SH-SY5Y (cell line): Measurements from ENCODE around the gene MTHFD2.

Experiments used
- GATA2 ChIP-seq: IDR thresholded peaks from 2 replicates; pipeline ENCODE4 v1.6.1; 2011; ENCODE audit warnings: mild to moderate bottlenecking, low read depth, low read length
- GATA3 ChIP-seq: IDR thresholded peaks from 2 replicates; pipeline ENCODE4 v1.6.1; 2011; ENCODE audit warnings: low read depth, mild to moderate bottlenecking, low read length, moderate library complexity

MTHFD2 gene

DNA sequence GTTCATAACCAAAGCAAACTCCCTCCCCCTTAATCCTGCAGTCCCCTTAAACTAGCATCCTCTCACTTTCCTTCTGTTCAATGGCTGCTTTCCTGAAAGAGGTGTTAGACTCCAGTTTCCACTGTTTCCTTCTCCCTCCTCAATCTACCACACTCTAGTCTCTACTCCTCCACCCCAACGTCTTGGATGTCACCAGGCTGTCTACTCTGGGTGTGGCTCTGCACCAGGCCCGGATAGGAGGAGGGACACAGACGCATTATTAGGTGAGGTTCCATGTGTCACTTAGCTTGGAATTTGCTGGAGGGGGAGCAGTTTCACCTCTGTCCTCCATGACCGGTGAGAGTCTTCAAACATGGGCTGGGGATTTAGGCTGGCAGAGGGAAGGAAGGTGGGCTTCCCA, 61.3 kb downstream of the MTHFD2 start:
- TF ChIP-seq GATA2, result no peak
- no peak for TF ChIP-seq GATA3

DNA sequence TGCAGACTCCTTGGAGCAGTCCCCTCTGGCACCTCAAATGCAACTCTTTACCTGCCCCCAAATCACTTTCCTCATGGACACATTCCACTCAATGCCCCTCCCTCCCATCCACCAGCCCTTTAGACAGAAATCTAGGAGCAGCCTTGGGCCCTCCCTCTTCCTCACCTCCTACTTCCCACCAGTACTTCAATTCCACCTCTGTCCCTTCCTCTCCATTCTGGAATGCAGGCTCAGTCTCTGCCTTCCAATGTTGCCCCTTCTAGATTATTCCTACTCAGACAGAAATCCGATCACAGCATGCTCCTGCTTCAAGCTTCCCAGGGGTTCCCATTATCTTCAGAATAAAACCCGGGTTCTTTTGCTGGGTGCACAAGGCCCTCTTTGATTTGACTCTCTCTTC, 62.1 kb downstream of the MTHFD2 start:
- no peak for TF ChIP-seq GATA3
- TF ChIP-seq GATA2, result no peak

DNA sequence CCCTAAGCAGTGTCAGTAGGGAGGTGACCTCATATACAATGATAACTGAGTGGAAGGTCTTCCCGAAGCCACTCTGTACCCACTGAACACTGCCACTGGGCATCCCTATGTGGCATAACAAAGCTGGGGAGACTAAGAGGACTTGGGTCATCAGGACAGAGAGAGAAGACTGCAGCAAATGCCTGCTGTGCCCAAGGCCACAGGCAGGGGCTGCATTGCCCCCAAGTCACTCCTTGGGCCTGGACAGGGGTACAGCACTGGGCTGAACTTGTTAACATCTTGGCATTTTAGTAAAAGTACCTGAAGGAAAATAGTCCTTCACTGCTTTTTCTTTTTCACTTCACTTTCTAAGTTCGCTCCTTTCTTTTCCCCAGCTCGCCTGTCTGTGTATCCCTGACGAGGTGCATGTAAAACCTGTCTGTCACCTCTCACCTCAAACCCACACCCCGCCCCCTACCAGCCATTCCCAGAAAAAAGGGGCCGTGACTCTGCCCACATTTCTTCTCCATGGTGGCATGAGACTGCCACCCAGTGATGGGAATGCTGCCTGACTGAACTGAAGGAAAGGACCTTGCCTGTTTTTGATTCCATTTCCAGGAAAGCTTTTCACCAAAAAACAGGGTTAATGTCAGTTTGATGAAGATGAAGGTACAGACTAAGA, 62.9 kb downstream of the MTHFD2 start:
- TF ChIP-seq GATA2, result no peak
- no peak for TF ChIP-seq GATA3

DNA sequence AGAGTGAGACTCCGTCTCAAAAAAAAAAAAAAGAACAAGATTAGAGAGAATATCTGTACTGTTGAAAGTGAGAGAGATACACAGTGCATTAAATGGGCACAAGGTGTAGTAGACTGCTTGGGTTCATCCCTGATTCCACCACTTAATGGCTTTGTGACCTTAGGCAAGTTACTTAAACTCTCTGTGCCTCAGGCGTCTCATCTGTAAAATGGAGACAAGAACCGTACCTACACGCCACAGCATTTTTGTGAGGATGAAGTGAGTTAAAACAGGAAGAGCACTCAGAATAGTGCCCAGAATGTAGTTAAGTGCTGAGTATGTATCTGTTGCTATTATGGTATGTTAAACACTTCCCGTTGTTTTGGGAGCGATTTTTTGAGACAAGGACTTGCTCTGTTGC, 64.3 kb downstream of the MTHFD2 start:
- TF ChIP-seq GATA3, result no peak
- TF ChIP-seq GATA2, result no peak

DNA sequence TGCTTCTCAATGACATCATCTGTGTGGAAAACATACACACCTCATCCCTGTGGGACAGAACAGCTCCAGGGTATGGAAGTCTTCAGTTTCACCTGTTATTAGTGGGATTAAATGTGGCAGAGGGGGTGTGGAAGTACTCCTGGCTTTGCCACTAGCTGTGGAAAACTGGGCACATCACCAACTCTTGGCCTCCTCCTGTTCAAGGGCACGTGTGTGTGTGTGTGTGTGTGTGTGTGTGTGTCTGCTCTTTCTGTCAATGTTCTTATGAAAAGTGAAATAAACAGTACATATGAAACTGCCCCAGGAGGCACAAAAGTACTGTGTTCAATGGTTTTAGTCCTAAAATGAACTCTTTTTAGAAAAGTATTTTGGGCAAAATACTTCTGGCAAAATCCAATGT, 65.9 kb downstream of the MTHFD2 start:
- TF ChIP-seq GATA2 (no peak), GATA3 (no peak)

DNA sequence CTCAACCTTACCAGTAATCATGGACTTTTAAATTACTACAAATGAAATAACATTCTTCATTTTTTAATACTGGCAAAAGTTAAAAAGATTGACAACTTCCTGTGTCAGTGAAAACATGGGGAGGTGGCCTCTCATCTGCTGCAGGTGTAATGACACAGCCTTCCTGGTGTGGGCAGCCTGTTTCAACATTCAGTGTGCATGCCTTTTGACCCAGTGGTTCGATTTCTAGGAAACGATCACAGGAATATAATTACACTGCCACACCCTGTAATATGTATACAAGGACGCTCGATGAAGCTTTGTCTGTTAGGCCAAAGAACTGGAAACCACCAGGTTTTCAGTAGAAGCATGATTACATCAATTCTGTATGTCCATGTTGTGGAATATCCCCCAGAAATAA, 68.7 kb downstream of the MTHFD2 start:
- TF ChIP-seq GATA2 (no peak), GATA3 (no peak)
